ENCODE results near the gene FSTL3. TPM values are rescaled to one million over a fixed set of nuclear protein-coding genes. Genes with fewer than 3 reads are reported as not detected.

FSTL3 gene
- total and polyA plus RNA-seq, 4 donors, result 15.1 to 172 (median 114) TPM

- Histone ChIP-seq H3K9me3 (ENCODE audit: control insufficient read depth in 4 of 4, insufficient read depth in 3 of 4, low read length in 3 of 4) (no peaks in the 10 kb centered on the region), H3K4me3 (peak overlapping the region; percentile 55), H3K27ac (ENCODE audit: low read depth in 1 of 2, low read length in 1 of 2) (peak overlapping the region; percentile 69 to 71), H3K4me1 (ENCODE audit: control insufficient read depth in 5 of 5, insufficient read depth in 5 of 5, low read length in 5 of 5) (peaks cover 0 to 19% (median 5%) of the 10 kb centered on the region in 5 donors), H3K9ac (ENCODE audit: insufficient read depth in 1 of 2, low read length in 2 of 2) (peak overlapping the region in 1 of 2 donors; percentile 59), H3K36me3 (ENCODE audit: control insufficient read depth in 4 of 4, insufficient read depth in 4 of 4, low read length in 4 of 4) (peaks cover 0 to 10% (median 0%) of the 10 kb centered on the region in 4 donors), H3K27me3 (ENCODE audit: control insufficient read depth in 3 of 3, insufficient read depth in 3 of 3, low read length in 2 of 3) (no peaks in the 10 kb centered on the region)
- WGBS, 2 donors, result 29 to 30% methylated on average over 32 of the region's 32 CpGs
- ATAC-seq (ENCODE audit: insufficient read depth, low FRiP score) (no peak), DNase-seq (no peak)
- TF ChIP-seq CTCF (IDR thresholded peaks at IDR 0.05; ENCODE audit: control extremely low read depth, extremely low read depth), result no peak
Observed at GRCh38 chr19:633786-634639, 42.2 kb upstream of the FSTL3 start.

- H3K27ac ChIP-seq (ENCODE audit: low read depth in 1 of 2, low read length in 1 of 2), result no peak overlapping the region
- no peak overlapping the region for H3K9ac ChIP-seq (ENCODE audit: insufficient read depth in 1 of 2, low read length in 2 of 2)
- no peaks in the 10 kb centered on the region for H3K27me3 ChIP-seq (ENCODE audit: control insufficient read depth in 3 of 3, insufficient read depth in 3 of 3, low read length in 2 of 3)
- no peak for DNase-seq
- no peak for ATAC-seq (ENCODE audit: insufficient read depth, low FRiP score)
- peaks cover 0 to 22% (median 8%) of the 10 kb centered on the region in 5 donors for H3K4me1 ChIP-seq (ENCODE audit: control insufficient read depth in 5 of 5, insufficient read depth in 5 of 5, low read length in 5 of 5)
- H3K4me3 ChIP-seq, result peak overlapping the region; percentile 11
- H3K9me3 ChIP-seq (ENCODE audit: control insufficient read depth in 4 of 4, insufficient read depth in 3 of 4, low read length in 3 of 4), result no peaks in the 10 kb centered on the region
- 86 to 92% methylated on average over 16 of the region's 16 CpGs for WGBS, 2 donors
- H3K36me3 ChIP-seq (ENCODE audit: control insufficient read depth in 4 of 4, insufficient read depth in 4 of 4, low read length in 4 of 4), result peaks cover 0 to 3% (median 0%) of the 10 kb centered on the region in 4 donors
- TF ChIP-seq CTCF (IDR thresholded peaks at IDR 0.05; ENCODE audit: control extremely low read depth, extremely low read depth), result no peak
Observed at GRCh38 chr19:634975-635652, 41.1 kb upstream of the FSTL3 start.

- no peak overlapping the region for H3K27ac ChIP-seq (ENCODE audit: low read depth in 1 of 2, low read length in 1 of 2)
- H3K4me3 ChIP-seq, result no peak overlapping the region
- peaks cover 0 to 14% (median 4%) of the 10 kb centered on the region in 5 donors for H3K4me1 ChIP-seq (ENCODE audit: control insufficient read depth in 5 of 5, insufficient read depth in 5 of 5, low read length in 5 of 5)
- no peak overlapping the region for H3K9ac ChIP-seq (ENCODE audit: insufficient read depth in 1 of 2, low read length in 2 of 2)
- DNase-seq (no peak), ATAC-seq (ENCODE audit: insufficient read depth, low FRiP score) (no peak)
- WGBS, 2 donors, result 65 to 73% methylated on average over 16 to 17 of the region's 17 CpGs
- no peaks in the 10 kb centered on the region for H3K9me3 ChIP-seq (ENCODE audit: control insufficient read depth in 4 of 4, insufficient read depth in 3 of 4, low read length in 3 of 4)
- no peaks in the 10 kb centered on the region for H3K36me3 ChIP-seq (ENCODE audit: control insufficient read depth in 4 of 4, insufficient read depth in 4 of 4, low read length in 4 of 4)
- TF ChIP-seq CTCF (IDR thresholded peaks at IDR 0.05; ENCODE audit: control extremely low read depth, extremely low read depth), result no peak
- no peaks in the 10 kb centered on the region for H3K27me3 ChIP-seq (ENCODE audit: control insufficient read depth in 3 of 3, insufficient read depth in 3 of 3, low read length in 2 of 3)
Observed at GRCh38 chr19:638906-639252, 37.3 kb upstream of the FSTL3 start.

Measured in lung (tissue), 12 donors.